CD8-positive, alpha-beta memory T cell (primary cell): ENCODE measurements around the gene KIAA1191. TPM values are rescaled to one million over a fixed set of nuclear protein-coding genes. Genes with fewer than 3 reads are reported as not detected.
"Not testable (repeated sequence)": the region's sequence is repeated elsewhere in the genome, so short reads cannot be mapped to it uniquely, and the experiment has no call there.

Experiments
- CTCF ChIA-PET: fragments of 350-600 bp; sonication (Branson Sonifier 250); formaldehyde crosslinking; loops from one replicate; lab custom pipeline; 2021; ENCODE audit warnings: antibody characterized with exemption; lab: Charles Lee
- POLR2A ChIA-PET: fragments of 350-600 bp; sonication (Branson Sonifier 250); formaldehyde crosslinking; loops from one replicate; lab custom pipeline; 2021; ENCODE audit warnings: antibody characterized with exemption; lab: Charles Lee
- DNase-seq, 5 donors: peaks; one replicate each; pipeline versions ENCODE4 v3.0.0 to v3.0.0-alpha.2; 2020 to 2022; ENCODE audit warnings: mixed read lengths in 1 of 5
- H3K27ac ChIP-seq: one replicate; pipeline ENCODE4 v1.7.0; 2013; ENCODE audit warnings: low read depth, mild to moderate bottlenecking, low read length, moderate library complexity
- H3K27me3 ChIP-seq: 2 replicates; pipeline ENCODE4 v1.7.0; 2013; ENCODE audit warnings: low read length, mild to moderate bottlenecking; ENCODE audit not compliant: insufficient read depth, poor library complexity, severe bottlenecking
- H3K36me3 ChIP-seq: 2 replicates; pipeline ENCODE4 v1.7.0; 2013; ENCODE audit warnings: mild to moderate bottlenecking, low read length, moderate library complexity; ENCODE audit not compliant: insufficient read depth
- H3K4me1 ChIP-seq: 2 replicates; pipeline ENCODE4 v1.7.0; 2013; ENCODE audit warnings: mild to moderate bottlenecking, low read length, moderate library complexity; ENCODE audit not compliant: insufficient read depth
- H3K4me3 ChIP-seq: 2 replicates; pipeline ENCODE4 v1.7.0; 2013; ENCODE audit warnings: mild to moderate bottlenecking, low read length
- H3K9me3 ChIP-seq: 2 replicates; pipeline ENCODE4 v1.7.0; 2013; ENCODE audit warnings: mild to moderate bottlenecking, low read length
- H3K27ac Mint-ChIP-seq, 8 donors: one replicate each; pipeline ENCODE4 v1.8.0; 2020 to 2021; ENCODE audit warnings: mixed read lengths in 8 of 8, mild to moderate bottlenecking in 6 of 8, inconsistent platforms in 3 of 8, moderate library complexity in 3 of 8
- H3K27me3 Mint-ChIP-seq, 2 donors: one replicate each; pipeline ENCODE4 v1.8.0; 2020 to 2021; ENCODE audit warnings: mixed read lengths in 2 of 2, mild to moderate bottlenecking in 1 of 2, moderate library complexity in 1 of 2
- H3K36me3 Mint-ChIP-seq, 3 donors: one replicate each; pipeline ENCODE4 v1.8.0; 2020 to 2021; ENCODE audit warnings: mixed read lengths in 3 of 3, inconsistent platforms in 1 of 3, mild to moderate bottlenecking in 1 of 3
- H3K4me1 Mint-ChIP-seq, 3 donors: one replicate each; pipeline ENCODE4 v1.8.0; 2020 to 2021; ENCODE audit warnings: mixed read lengths in 3 of 3, inconsistent platforms in 1 of 3, mild to moderate bottlenecking in 1 of 3
- H3K4me3 Mint-ChIP-seq, 7 donors: one replicate each; pipeline ENCODE4 v1.8.0; 2020 to 2021; ENCODE audit warnings: mixed read lengths in 7 of 7, mild to moderate bottlenecking in 6 of 7, moderate library complexity in 4 of 7, inconsistent platforms in 2 of 7
- H3K9me3 Mint-ChIP-seq, 5 donors: one replicate each; pipeline ENCODE4 v1.8.0; 2020 to 2022; ENCODE audit warnings: mixed read lengths in 5 of 5, mild to moderate bottlenecking in 3 of 5, moderate library complexity in 2 of 5, inconsistent platforms in 1 of 5
- polyA plus RNA-seq: library from polyadenylated mRNA; unstranded; fragments of 300-500 nt; fragmentation: Illumina TruSeq; gene quantifications from one replicate; pipeline ENCODE4 v1.2.3, GENCODE V29; 2021
- total RNA-seq, 2 experiments: library from RNA; stranded (reverse); gene quantifications; one replicate each; pipeline ENCODE4 v1.2.3, GENCODE V29; 2021

The KIAA1191 gene
- total and polyA plus RNA-seq, 3 experiments from 2014 or later, result 35.6 to 63.6 (median 37.0) TPM

DNA sequence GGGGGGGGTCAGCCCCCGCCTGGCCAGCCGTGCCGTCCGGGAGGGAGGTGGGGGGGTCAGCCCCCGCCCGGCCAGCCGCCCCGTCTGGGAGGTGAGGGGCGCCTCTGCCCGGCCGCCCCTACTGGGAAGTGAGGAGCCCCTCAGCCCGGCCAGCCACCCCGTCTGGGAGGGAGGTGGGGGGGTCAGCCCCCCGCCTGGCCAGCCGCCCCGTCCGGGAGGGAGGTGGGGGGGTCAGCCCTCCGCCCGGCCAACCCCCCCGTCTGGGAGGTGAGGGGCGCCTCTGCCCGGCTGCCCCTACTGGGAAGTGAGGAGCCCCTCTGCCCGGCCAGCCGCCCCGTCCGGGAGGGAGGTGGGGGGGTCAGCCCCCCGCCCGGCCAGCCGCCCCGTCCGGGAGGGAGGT, 56.2 kb downstream of the KIAA1191 start:
- not testable (repeated sequence) for H3K27me3 Mint-ChIP-seq

More for the DNA sequence above, 56.2 kb downstream of the KIAA1191 start:
- H3K4me3 ChIP-seq, H3K27me3 ChIP-seq, CTCF ChIA-PET, H3K9me3 ChIP-seq, H3K27ac Mint-ChIP-seq, H3K9me3 Mint-ChIP-seq, H3K4me1 ChIP-seq, H3K4me1 Mint-ChIP-seq, H3K36me3 ChIP-seq, POLR2A ChIA-PET, H3K27ac ChIP-seq, H3K4me3 Mint-ChIP-seq, DNase-seq: not testable (repeated sequence)
- peaks cover 18 to 43% (median 29%) of the 10 kb centered on the region in 3 donors for H3K36me3 Mint-ChIP-seq

Other genes starting within 250 kb of the KIAA1191 start
- gene SIMC1, start 123.3 kb downstream of the KIAA1191 start, total RNA-seq, result 10 to 100 TPM; 20.5 to 21.1 TPM
- 12.0 TPM for gene SIMC1, start 123.3 kb downstream of the KIAA1191 start, polyA plus RNA-seq
- 10 to 100 TPM; 12.9 to 14.0 TPM for gene ARL10, start 3.7 kb upstream of the KIAA1191 start, total RNA-seq
- gene ARL10, start 3.7 kb upstream of the KIAA1191 start, polyA plus RNA-seq, result 2.1 TPM
- gene NOP16, start 26.8 kb upstream of the KIAA1191 start, total RNA-seq, result 100 to 1,000 TPM; 157 to 160 TPM
- 33.5 TPM for gene NOP16, start 26.8 kb upstream of the KIAA1191 start, polyA plus RNA-seq
- 100 to 1,000 TPM in 1 of 2 experiments, 10 to 100 TPM in 1; 98.3 to 101 TPM for gene HIGD2A, start 27.0 kb upstream of the KIAA1191 start, total RNA-seq
- gene HIGD2A, start 27.0 kb upstream of the KIAA1191 start, polyA plus RNA-seq, result 221 TPM
- 10 to 100 TPM; 62.0 to 66.4 TPM for gene CLTB, start 54.8 kb upstream of the KIAA1191 start, total RNA-seq
- gene CLTB, start 54.8 kb upstream of the KIAA1191 start, polyA plus RNA-seq, result 96.3 TPM
- gene FAF2, start 86.6 kb upstream of the KIAA1191 start, total RNA-seq, result 10 to 100 TPM; 45.1 to 45.2 TPM
- gene FAF2, start 86.6 kb upstream of the KIAA1191 start, polyA plus RNA-seq, result 13.5 TPM
- gene RNF44, start 175.6 kb upstream of the KIAA1191 start, total RNA-seq, result 10 to 100 TPM; 54.6 to 56.8 TPM
- 4.3 TPM for gene RNF44, start 175.6 kb upstream of the KIAA1191 start, polyA plus RNA-seq
- gene CDHR2, start 187.6 kb upstream of the KIAA1191 start, total RNA-seq, result 1 to 10 TPM in 1 of 2 experiments, under 1 TPM in 1; 0.49 to 1.1 TPM
- gene CDHR2, start 187.6 kb upstream of the KIAA1191 start, polyA plus RNA-seq, result not detected
- 1 to 10 TPM; 2.3 to 2.7 TPM for gene GPRIN1, start 248.4 kb upstream of the KIAA1191 start, total RNA-seq
- gene GPRIN1, start 248.4 kb upstream of the KIAA1191 start, polyA plus RNA-seq, result 0.43 TPM